ENCODE results near the gene CGB5. TPM values are rescaled to one million over a fixed set of nuclear protein-coding genes. Genes with fewer than 3 reads are reported as not detected.
"Not testable (repeated sequence)": the region's sequence is repeated elsewhere in the genome, so short reads cannot be mapped to it uniquely, and the experiment has no call there.

The CGB5 gene
- under 1 TPM in 2 of 4 donors, not detected in 2; 0.13 to 0.29 TPM for polyA plus RNA-seq (ENCODE audit: insufficient read length in 4 of 4)

- not testable (repeated sequence) for DNase-seq (ENCODE audit: low read depth in 4 of 4, low spot score in 3 of 4)
Measured at GRCh38 chr19:49043548-49043947, at the start of gene CGB5. Gene CGB5 (plus strand): TSS chr19:49043848. CDS start chr19:49044210, 362 bp downstream.

GRCh38 chr19:48994035-48994386 is 49.6 kb upstream of the CGB5 start:
- DNase-seq (ENCODE audit: low read depth in 4 of 4, low spot score in 3 of 4): no peak

GRCh38 chr19:48997972-48998371 is 45.7 kb upstream of the CGB5 start:
- no peak for DNase-seq (ENCODE audit: low read depth in 4 of 4, low spot score in 3 of 4)

GRCh38 chr19:48999481-49000325 is 43.9 kb upstream of the CGB5 start:
- no peak for DNase-seq (ENCODE audit: low read depth in 4 of 4, low spot score in 3 of 4)

GRCh38 chr19:49004133-49004532 is 39.5 kb upstream of the CGB5 start:
- DNase-seq (ENCODE audit: low read depth in 4 of 4, low spot score in 3 of 4): no peak

- no peak for DNase-seq (ENCODE audit: low read depth in 4 of 4, low spot score in 3 of 4)
Measured at GRCh38 chr19:49004964-49005614, 38.6 kb upstream of the CGB5 start.

GRCh38 chr19:49006905-49007304 is 36.7 kb upstream of the CGB5 start:
- no peak for DNase-seq (ENCODE audit: low read depth in 4 of 4, low spot score in 3 of 4)

- DNase-seq (ENCODE audit: low read depth in 4 of 4, low spot score in 3 of 4): no peak
Measured at GRCh38 chr19:49009828-49010227, 33.8 kb upstream of the CGB5 start.

GRCh38 chr19:49010453-49010852 is 33.2 kb upstream of the CGB5 start:
- DNase-seq (ENCODE audit: low read depth in 4 of 4, low spot score in 3 of 4): no peak

GRCh38 chr19:49011194-49011593 is 32.5 kb upstream of the CGB5 start:
- no peak for DNase-seq (ENCODE audit: low read depth in 4 of 4, low spot score in 3 of 4)

- no peak for DNase-seq (ENCODE audit: low read depth in 4 of 4, low spot score in 3 of 4)
Measured at GRCh38 chr19:49014123-49014869, 29.4 kb upstream of the CGB5 start.

GRCh38 chr19:49014870-49015255 is 28.8 kb upstream of the CGB5 start:
- DNase-seq (ENCODE audit: low read depth in 4 of 4, low spot score in 3 of 4): no peak

GRCh38 chr19:49016067-49016839 is 27.4 kb upstream of the CGB5 start:
- DNase-seq (ENCODE audit: low read depth in 4 of 4, low spot score in 3 of 4): no peak

GRCh38 chr19:49017041-49017665 is 26.5 kb upstream of the CGB5 start, which contains the start of gene LHB:
Gene LHB (minus strand): TSS chr19:49017091. CDS start chr19:49017081, 10 bp downstream.
- DNase-seq (ENCODE audit: low read depth in 4 of 4, low spot score in 3 of 4): no peak

GRCh38 chr19:49017666-49018351 is 25.8 kb upstream of the CGB5 start:
- DNase-seq (ENCODE audit: low read depth in 4 of 4, low spot score in 3 of 4): peak in 1 of 4 donors; percentile 30

- not testable (repeated sequence) for DNase-seq (ENCODE audit: low read depth in 4 of 4, low spot score in 3 of 4)
Measured at GRCh38 chr19:49018388-49019241, 25.0 kb upstream of the CGB5 start.

GRCh38 chr19:49019242-49019932 is 24.3 kb upstream of the CGB5 start:
- DNase-seq (ENCODE audit: low read depth in 4 of 4, low spot score in 3 of 4): peak in 1 of 4 donors; percentile 18

- DNase-seq (ENCODE audit: low read depth in 4 of 4, low spot score in 3 of 4): no peak
Measured at GRCh38 chr19:49020342-49020741, 23.3 kb upstream of the CGB5 start.

Data from right renal pelvis (tissue), 4 donors.